HEK293T (cell line): Measurements from ENCODE around the gene CALML3.

Source experiments
- CTCF ChIA-PET: fragments of 350-600 bp; formaldehyde crosslinking; extraction: SDS; loops from one replicate; lab custom pipeline; 2021; ENCODE audit warnings: antibody characterized with exemption, inconsistent platforms; lab: Yijun Ruan, JAX
- POLR2A ChIA-PET: fragments of 350-600 bp; formaldehyde crosslinking; extraction: SDS; loops from one replicate; lab custom pipeline; 2020; ENCODE audit warnings: antibody characterized with exemption, inconsistent platforms; lab: Yijun Ruan, JAX
- DNase-seq: peaks from one replicate; pipeline ENCODE4 v3.0.0; 2012; ENCODE audit warnings: mixed read lengths; ENCODE audit errors: extremely low spot score
- ARNT ChIP-seq: fragments of 450-650 bp; IDR thresholded peaks from 2 replicates; pipeline ENCODE4 v1.6.1; 2017; ENCODE audit warnings: mild to moderate bottlenecking
- BHLHE40 ChIP-seq: fragments of 450-650 bp; IDR thresholded peaks from 2 replicates; pipeline ENCODE4 v1.6.1; 2016; ENCODE audit warnings: mild to moderate bottlenecking, moderate library complexity, borderline replicate concordance
- CTBP1 ChIP-seq: fragments of 450-650 bp; IDR thresholded peaks from 2 replicates; pipeline ENCODE4 v1.6.1; 2016; ENCODE audit warnings: borderline replicate concordance
- ELF4 ChIP-seq: fragments of 450-650 bp; IDR thresholded peaks from 2 replicates; pipeline ENCODE4 v1.6.1; 2017; ENCODE audit warnings: antibody characterized with exemption
- FOXA1 ChIP-seq: fragments of 450-650 bp; IDR thresholded peaks from 2 replicates; pipeline ENCODE4 v1.6.1; 2016; ENCODE audit warnings: mild to moderate bottlenecking
- FOXK2 ChIP-seq: fragments of 450-650 bp; IDR thresholded peaks from 2 replicates; pipeline ENCODE4 v1.6.1; 2016; ENCODE audit warnings: mild to moderate bottlenecking
- FOXM1 ChIP-seq: fragments of 450-650 bp; IDR thresholded peaks from 2 replicates; pipeline ENCODE4 v1.6.1; 2017; ENCODE audit warnings: mild to moderate bottlenecking, borderline replicate concordance
- HDGF ChIP-seq: fragments of 450-650 bp; IDR thresholded peaks from 2 replicates; pipeline ENCODE4 v1.6.1; 2017; ENCODE audit warnings: antibody characterized with exemption, borderline replicate concordance
- L3MBTL2 ChIP-seq: fragments of 450-650 bp; conservative IDR thresholded peaks from 2 replicates; pipeline ENCODE4 v1.6.1; 2016; ENCODE audit warnings: mild to moderate bottlenecking
- LEF1 ChIP-seq: fragments of 450-650 bp; IDR thresholded peaks from 2 replicates; pipeline ENCODE4 v1.6.1; 2017; ENCODE audit warnings: mild to moderate bottlenecking, borderline replicate concordance
- NFRKB ChIP-seq: fragments of 450-650 bp; IDR thresholded peaks from 2 replicates; pipeline ENCODE4 v1.6.1; 2016; ENCODE audit warnings: mild to moderate bottlenecking, moderate library complexity
- PKNOX1 ChIP-seq: fragments of 450-650 bp; IDR thresholded peaks from 2 replicates; pipeline ENCODE4 v1.6.1; 2016
- SP1 ChIP-seq: fragments of 450-650 bp; IDR thresholded peaks from 2 replicates; pipeline ENCODE4 v1.6.1; 2017
- SUZ12 ChIP-seq: fragments of 450-650 bp; IDR thresholded peaks from 2 replicates; pipeline ENCODE4 v1.6.1; 2016; ENCODE audit warnings: mild to moderate bottlenecking
- TARDBP ChIP-seq: fragments of 450-650 bp; IDR thresholded peaks from 2 replicates; pipeline ENCODE4 v1.6.1; 2016
- ZNF384 ChIP-seq: fragments of 450-650 bp; IDR thresholded peaks from 2 replicates; pipeline ENCODE4 v1.6.1; 2016

The CALML3 gene

GRCh38 chr10:5500910-5501309, 23.9 kb upstream of the CALML3 start:
- CTCF ChIA-PET = no interaction called here
- POLR2A ChIA-PET = interaction anchor here (0.8 kb wide), 1 partner anchor 9 kb away, joined by 3 read pairs; no protein-coding TSS in a partner anchor
- DNase-seq = no peak
- no peak for TF ChIP-seq HDGF
- TF ChIP-seq NFRKB = no peak
- TF ChIP-seq BHLHE40 = no peak

GRCh38 chr10:5502061-5502521, 22.7 kb upstream of the CALML3 start:
- TF ChIP-seq PKNOX1 (no peak), FOXK2 (no peak), ZNF384 (no peak), ELF4 (no peak), HDGF (no peak), FOXM1 (no peak)
- no peak for DNase-seq
- POLR2A ChIA-PET = no interaction called here
- CTCF ChIA-PET = interaction anchor here (0.8 kb wide), 1 partner anchor 59 kb away, joined by 4 read pairs; no protein-coding TSS in a partner anchor

- POLR2A ChIA-PET = interaction anchor here (1.2 kb wide), 1 partner anchor 46 kb away, joined by 3 read pairs; no protein-coding TSS in a partner anchor
Observed at GRCh38 chr10:5502571-5503476, 21.9 kb upstream of the CALML3 start.

GRCh38 chr10:5503477-5503835, 21.3 kb upstream of the CALML3 start:
- DNase-seq = no peak
- CTCF ChIA-PET = no interaction called here
- TF ChIP-seq LEF1 = no peak
- TF ChIP-seq SUZ12 = no peak
- no peak for TF ChIP-seq FOXK2
- TF ChIP-seq PKNOX1 = no peak
- no peak for TF ChIP-seq CTBP1
- TF ChIP-seq ARNT = no peak
- no peak for TF ChIP-seq TARDBP
- TF ChIP-seq HDGF = no peak
- no peak for TF ChIP-seq BHLHE40
- POLR2A ChIA-PET = interaction anchor here (1.2 kb wide), 1 partner anchor 45 kb away, joined by 3 read pairs; no protein-coding TSS in a partner anchor

More at GRCh38 chr10:5502571-5503476, 21.9 kb upstream of the CALML3 start:
- TF ChIP-seq ARNT (no peak), ZNF384 (no peak), NFRKB (no peak), SUZ12 (no peak), ELF4 (no peak), TARDBP (no peak), FOXA1 (no peak), CTBP1 (no peak), L3MBTL2 (no peak), PKNOX1 (no peak), SP1 (no peak), FOXK2 (no peak), FOXM1 (no peak), BHLHE40 (no peak), HDGF (no peak), LEF1 (no peak)
- CTCF ChIA-PET = no interaction called here
- no peak for DNase-seq

GRCh38 chr10:5504146-5505072, 20.4 kb upstream of the CALML3 start:
- no peak for DNase-seq
- CTCF ChIA-PET = no interaction called here
- TF ChIP-seq BHLHE40 = no peak
- no peak for TF ChIP-seq FOXA1
- no peak for TF ChIP-seq ELF4
- POLR2A ChIA-PET = no interaction called here

- TF ChIP-seq BHLHE40 = no peak
- no peak for TF ChIP-seq ZNF384
- no peak for TF ChIP-seq HDGF
- no peak for TF ChIP-seq TARDBP
- no peak for TF ChIP-seq FOXM1
- TF ChIP-seq NFRKB = no peak
- no peak for TF ChIP-seq ELF4
- no peak for TF ChIP-seq LEF1
- TF ChIP-seq ARNT = no peak
- TF ChIP-seq CTBP1 = no peak
- TF ChIP-seq FOXK2 = no peak
- no peak for TF ChIP-seq SP1
- TF ChIP-seq PKNOX1 = no peak
- no peak for DNase-seq
- POLR2A ChIA-PET = no interaction called here
- CTCF ChIA-PET = interaction anchor here (0.6 to 0.7 kb wide), 2 partner anchors 12 to 110 kb away, joined by 3 to 4 read pairs; no protein-coding TSS in a partner anchor
Observed at GRCh38 chr10:5506246-5506645, 18.5 kb upstream of the CALML3 start.
